Measurements from ENCODE around the gene FOXL3.

Gene FOXL3

GRCh38 chr7:255038-255435 is 34.9 kb upstream of the FOXL3 start:
- no peak for DNase-seq (ENCODE audit: low read depth in 3 of 3)

DNA sequence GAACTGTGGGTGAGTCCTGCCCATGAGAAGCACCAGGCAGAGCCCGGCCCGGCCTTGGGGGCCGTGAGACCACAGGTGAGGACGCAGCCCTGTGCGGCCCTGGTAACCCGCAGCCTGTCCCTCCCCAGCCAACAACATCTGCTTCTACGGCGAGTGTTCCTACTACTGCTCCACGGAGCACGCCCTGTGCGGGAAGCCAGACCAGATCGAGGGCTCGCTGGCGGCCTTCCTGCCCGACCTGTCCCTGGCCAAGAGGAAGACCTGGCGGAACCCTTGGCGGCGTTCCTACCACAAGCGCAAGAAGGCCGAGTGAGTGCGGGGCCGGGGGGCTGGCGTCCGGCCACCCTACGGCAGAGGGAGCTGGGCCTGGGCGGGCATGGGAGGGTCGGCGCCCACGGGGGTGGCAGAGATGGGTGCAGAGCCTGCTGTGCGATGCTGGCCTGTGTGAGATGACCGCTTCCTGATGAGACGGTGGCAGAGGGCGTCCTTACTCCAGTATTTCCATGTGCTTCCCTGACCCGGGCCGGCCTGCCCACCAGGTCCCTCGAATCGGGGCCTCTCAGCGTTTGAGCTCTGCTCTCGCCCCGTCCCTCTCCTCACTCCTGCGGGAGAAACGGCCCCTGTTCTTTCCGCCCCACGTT is 34.1 kb upstream of the FOXL3 start:
- no peak for DNase-seq (ENCODE audit: low read depth in 3 of 3)

- DNase-seq (ENCODE audit: low read depth in 3 of 3) = no peak
Measured at GRCh38 chr7:256461-256940, 33.5 kb upstream of the FOXL3 start.

- no peak for DNase-seq (ENCODE audit: low read depth in 3 of 3)
Measured at GRCh38 chr7:256981-257646, 32.9 kb upstream of the FOXL3 start.

- DNase-seq (ENCODE audit: low read depth in 3 of 3) = no peak
Measured at GRCh38 chr7:257647-257992, 32.4 kb upstream of the FOXL3 start.

GRCh38 chr7:258476-259190 is 31.3 kb upstream of the FOXL3 start:
- no peak for DNase-seq (ENCODE audit: low read depth in 3 of 3)

GRCh38 chr7:259191-259505 is 30.8 kb upstream of the FOXL3 start:
- no peak for DNase-seq (ENCODE audit: low read depth in 3 of 3)

DNA sequence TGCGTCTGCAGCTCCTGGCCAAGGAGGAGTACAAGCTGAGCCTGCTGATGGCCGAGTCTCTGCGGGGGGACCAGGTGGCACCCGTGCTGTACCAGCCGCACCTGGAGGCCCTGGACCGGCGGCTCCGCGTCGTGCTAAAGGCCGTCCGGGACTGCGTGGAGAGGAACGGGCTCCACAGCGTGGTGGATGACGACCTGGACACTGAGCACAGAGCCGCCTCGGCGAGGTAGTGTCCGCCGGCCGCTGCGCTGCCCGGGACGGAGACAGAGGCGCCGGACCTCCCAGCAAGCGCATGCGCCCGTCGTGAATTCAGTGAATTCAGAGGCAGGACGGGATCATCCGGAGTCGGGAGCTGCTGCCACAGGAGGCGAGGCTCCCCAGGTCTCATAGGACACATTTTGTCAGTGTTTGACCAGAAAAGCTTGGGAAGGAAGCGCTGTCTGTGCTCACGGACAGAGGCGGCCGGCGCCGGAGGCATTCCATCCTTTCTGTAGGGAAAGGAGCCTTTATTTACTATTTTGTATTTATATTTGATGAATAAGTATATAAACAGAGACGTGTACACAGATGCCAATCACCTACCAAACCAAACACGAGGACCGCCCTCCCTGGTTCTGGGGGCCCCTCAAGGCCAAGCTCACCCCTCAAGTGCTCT is 30.1 kb upstream of the FOXL3 start:
- no peak for DNase-seq (ENCODE audit: low read depth in 3 of 3)

- DNase-seq (ENCODE audit: low read depth in 3 of 3) = no peak
Measured at GRCh38 chr7:260441-261281, 29.3 kb upstream of the FOXL3 start.

GRCh38 chr7:261341-262250 is 28.4 kb upstream of the FOXL3 start:
- DNase-seq (ENCODE audit: low read depth in 3 of 3) = no peak

DNA sequence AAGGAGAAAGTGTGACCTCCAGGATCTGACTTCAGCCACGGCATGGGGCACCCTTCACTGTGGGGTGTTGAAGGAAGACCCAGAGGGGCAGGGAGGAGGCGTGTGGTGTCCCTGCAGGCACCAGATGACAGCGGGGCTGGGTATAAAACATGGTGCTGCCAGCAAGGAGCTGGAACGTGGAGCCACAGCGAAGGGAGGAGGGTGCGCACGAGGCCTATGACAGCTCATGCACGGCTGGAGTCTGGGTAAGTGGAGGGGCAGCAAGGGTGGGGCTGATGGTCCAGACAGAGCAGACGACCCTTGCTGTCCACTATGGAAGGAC is 27.8 kb upstream of the FOXL3 start:
- no peak for DNase-seq (ENCODE audit: low read depth in 3 of 3)

DNA sequence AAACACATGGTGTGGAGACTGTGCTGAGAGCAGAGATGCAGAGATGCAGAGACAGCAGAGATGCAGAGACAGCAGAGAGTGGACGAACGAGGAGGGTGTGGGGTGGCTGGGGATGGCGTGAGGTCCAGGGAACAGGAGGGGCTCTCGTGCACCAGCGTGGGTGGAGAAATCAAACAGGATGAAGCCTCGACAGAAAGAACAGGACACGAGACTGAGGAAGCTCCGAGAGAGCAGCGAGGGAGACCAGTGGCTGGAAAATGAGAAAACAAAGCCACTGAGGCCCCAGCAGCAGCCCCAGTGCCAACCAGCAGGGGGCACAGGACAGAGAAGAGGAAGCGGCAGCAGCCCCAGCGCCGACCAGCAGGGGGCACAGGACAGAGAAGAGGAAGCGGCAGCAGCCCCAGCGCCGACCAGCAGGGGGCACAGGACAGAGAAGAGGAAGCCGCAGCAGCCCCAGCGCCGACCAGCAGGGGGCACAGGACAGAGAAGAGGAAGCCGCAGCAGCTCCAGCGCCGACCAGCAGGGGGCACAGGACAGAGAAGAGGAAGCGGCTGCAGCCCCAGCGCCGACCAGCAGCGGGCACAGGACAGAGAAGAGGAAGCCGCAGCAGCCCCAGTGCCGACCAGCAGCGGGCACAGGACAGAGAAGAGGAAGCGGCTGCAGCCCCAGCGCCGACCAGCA is 27.2 kb upstream of the FOXL3 start:
- peak; percentile 37 to 81 (median 52) for DNase-seq (ENCODE audit: low read depth in 3 of 3)

GRCh38 chr7:263483-264351 is 26.3 kb upstream of the FOXL3 start:
- peak in 2 of 3 experiments; percentile 28 to 63 for DNase-seq (ENCODE audit: low read depth in 3 of 3)

DNA sequence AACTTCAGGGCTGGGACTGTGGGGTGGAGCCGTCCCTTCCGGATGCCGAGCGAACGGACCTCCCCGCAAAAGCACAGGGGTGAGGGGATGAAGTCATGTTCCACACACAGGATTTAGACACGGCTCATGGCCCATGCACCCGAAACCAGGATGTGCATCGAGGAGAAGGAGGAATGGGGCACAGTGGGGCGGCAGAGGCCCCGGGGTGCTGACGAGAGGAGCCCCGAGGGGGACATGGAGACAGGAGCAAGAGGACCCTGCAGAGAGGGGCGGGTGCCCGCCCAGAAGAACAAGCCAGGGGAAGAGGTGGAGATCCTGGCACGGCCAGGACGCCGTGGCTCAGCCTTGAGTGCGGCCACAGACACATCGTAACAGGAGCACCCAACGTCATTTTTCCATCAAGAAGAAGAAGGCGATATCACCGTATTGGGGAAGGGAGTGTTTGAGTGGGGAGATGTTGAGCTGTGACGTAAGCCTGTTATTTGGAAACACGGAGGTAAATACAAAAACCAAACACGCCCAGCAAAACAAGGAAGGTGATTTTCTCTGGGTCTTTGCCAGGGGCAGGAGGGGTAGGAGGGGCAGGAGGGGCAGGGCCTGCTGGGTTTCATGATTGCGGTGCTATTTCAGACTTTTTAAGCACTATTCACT is 25.3 kb upstream of the FOXL3 start:
- DNase-seq (ENCODE audit: low read depth in 3 of 3) = no peak

- no peak for DNase-seq (ENCODE audit: low read depth in 3 of 3)
Measured at GRCh38 chr7:265192-265997, 24.6 kb upstream of the FOXL3 start.

GRCh38 chr7:265998-266850 is 23.7 kb upstream of the FOXL3 start:
- DNase-seq (ENCODE audit: low read depth in 3 of 3) = no peak

Measured in stimulated activated CD4-positive, alpha-beta T cell treated with anti-CD3 and anti-CD28 coated beads, TNF-alpha, amount 100 ng/mL, for 24 hours (primary cell).